ENCODE data around the gene LRRC59. TPM values are rescaled to one million over a fixed set of nuclear protein-coding genes. Genes with fewer than 3 reads are reported as not detected.

The LRRC59 gene
- total and polyA plus RNA-seq, 2 of the 4 experiments (the other 2 are of a cell fraction) = 139 to 233 TPM

DNA sequence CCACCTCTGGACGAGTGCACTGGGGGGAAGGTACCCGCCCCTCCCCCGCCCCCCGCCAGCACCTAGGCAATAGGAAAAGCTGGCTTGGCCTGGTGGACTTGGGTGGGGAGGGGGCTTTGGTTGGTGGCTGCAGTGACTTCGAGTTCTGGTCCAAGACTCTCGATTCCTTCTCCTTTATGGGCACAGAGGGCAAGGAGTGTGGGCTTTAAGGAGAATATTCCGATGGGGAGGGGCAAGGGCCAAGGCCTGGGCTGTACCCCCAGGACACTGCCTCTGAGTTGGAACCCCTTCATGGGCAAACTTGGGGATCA lies 29.1 kb upstream of the LRRC59 start:
- intact Hi-C loops (cut with micrococcal nuclease) (no loop called here), dilution Hi-C loops (cut with HindIII; ENCODE audit: low sequenced_read_pairs, unreplicated experiment) (no loop called here), in situ Hi-C loops (cut with MboI; ENCODE audit: low sequenced_read_pairs) (no loop called here)
- peak overlapping the region; percentile 69 for H3K14ac ChIP-seq (replicated peaks; ENCODE audit: low read depth, low read length)
- peak overlapping the region; percentile 68 for H3K9ac ChIP-seq (ENCODE audit: low read depth, low read length)
- H3K4me3 ChIP-seq (ENCODE audit: insufficient read depth, low read depth, low read length) = peak overlapping the region; percentile 79
- H3K4ac ChIP-seq (ENCODE audit: low read depth, low read length) = peak overlapping the region; percentile 63
- peaks cover 3% of the 10 kb centered on the region; the same call in 1 of the 2 replicates for H3K36me3 ChIP-seq (ENCODE audit: control insufficient read depth, insufficient read depth, low read length)
- no peak for DNase-seq
- H3K9me1 ChIP-seq (ENCODE audit: insufficient read depth, low read length) = peaks cover 17% of the 10 kb centered on the region
- H3K18ac ChIP-seq (ENCODE audit: low read depth, low read length) = peak overlapping the region; percentile 16; the same call in 1 of the 2 replicates
- H4K8ac ChIP-seq (ENCODE audit: low read depth in 2 of 2, low read length in 2 of 2) = peak overlapping the region in 1 of 2 experiments; percentile 61; a peak in 2 of 4 replicates
- 0 out of 2 replicates have a peak overlapping the region, but pooled peaks have one; percentile 2 for H4K91ac ChIP-seq (ENCODE audit: insufficient read depth, low read depth, low read length)
- no peak overlapping the region; the same call in 1 of the 2 replicates for H3K23ac ChIP-seq (ENCODE audit: low read depth, low read length)
- no peaks in the 10 kb centered on the region for H3K27me3 ChIP-seq (ENCODE audit: control insufficient read depth, insufficient read depth, low read length)
- H2AK9ac ChIP-seq (replicated peaks; ENCODE audit: low read depth, low read length, poor library complexity) = peak overlapping the region; percentile 43
- H2BK5ac ChIP-seq (ENCODE audit: low read depth, low read length, poor library complexity, severe bottlenecking) = peak overlapping the region; percentile 6
- no peak overlapping the region for H3K56ac ChIP-seq (ENCODE audit: extremely low read depth, insufficient read depth, low read length)
- H2AK5ac ChIP-seq (ENCODE audit: low read depth, low read length) = no peak overlapping the region; the same call in 1 of the 2 replicates
- no peak overlapping the region for H2BK20ac ChIP-seq (ENCODE audit: low read depth, low read length)
- peak overlapping the region; percentile 74 for H3K4me2 ChIP-seq (ENCODE audit: low read depth, low read length)
- H3K4me1 ChIP-seq (ENCODE audit: control insufficient read depth, insufficient read depth, low read length) = peaks cover 26% of the 10 kb centered on the region
- H2BK120ac ChIP-seq (ENCODE audit: low read depth, low read length) = no peak overlapping the region
- ATAC-seq (ENCODE audit: low read depth) = peak; percentile 1; the same call in 1 of the 2 replicates
- WGBS, 2 experiments (ENCODE audit: extremely low coverage in 2 of 2, insufficient read length in 1 of 2) = no CpG with 5 or more reads among the region's 7 CpGs
- H2BK15ac ChIP-seq (ENCODE audit: low read depth, low read length) = no peak overlapping the region
- peak overlapping the region; percentile 0; the same call in 1 of the 2 replicates for H4K5ac ChIP-seq (ENCODE audit: low read depth, low read length)
- H3K9me3 ChIP-seq (ENCODE audit: control insufficient read depth, insufficient read depth, low read length) = no peaks in the 10 kb centered on the region
- no TSS peak for BruUV-seq (replicated peaks)
- no peak for TF ChIP-seq RAD21 (IDR thresholded peaks at IDR 0.05; ENCODE audit: low read length)
- no peak for TF ChIP-seq CEBPB (IDR thresholded peaks at IDR 0.05; ENCODE audit: low read depth, low read length)
- no peak for TF ChIP-seq POLR2A (IDR thresholded peaks at IDR 0.05; ENCODE audit: low read depth, low read length)
- TF ChIP-seq MAZ (IDR thresholded peaks at IDR 0.05; ENCODE audit: borderline replicate concordance, low read depth, low read length) = no peak
- TF ChIP-seq SMC3 (IDR thresholded peaks at IDR 0.05; ENCODE audit: low read depth, low read length) = no peak
- no peak for TF ChIP-seq CHD1 (IDR thresholded peaks at IDR 0.05; ENCODE audit: low read depth, low read length)
- no peak for TF ChIP-seq RFX5 (IDR thresholded peaks at IDR 0.05; ENCODE audit: low read depth, low read length)
- TF ChIP-seq, protein P1, sequence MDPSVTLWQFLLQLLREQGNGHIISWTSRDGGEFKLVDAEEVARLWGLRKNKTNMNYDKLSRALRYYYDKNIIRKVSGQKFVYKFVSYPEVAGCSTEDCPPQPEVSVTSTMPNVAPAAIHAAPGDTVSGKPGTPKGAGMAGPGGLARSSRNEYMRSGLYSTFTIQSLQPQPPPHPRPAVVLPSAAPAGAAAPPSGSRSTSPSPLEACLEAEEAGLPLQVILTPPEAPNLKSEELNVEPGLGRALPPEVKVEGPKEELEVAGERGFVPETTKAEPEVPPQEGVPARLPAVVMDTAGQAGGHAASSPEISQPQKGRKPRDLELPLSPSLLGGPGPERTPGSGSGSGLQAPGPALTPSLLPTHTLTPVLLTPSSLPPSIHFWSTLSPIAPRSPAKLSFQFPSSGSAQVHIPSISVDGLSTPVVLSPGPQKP (IDR thresholded peaks at IDR 0.05; ENCODE audit: borderline replicate concordance, low read depth, low read length) = no peak
- TF ChIP-seq BHLHE40 (IDR thresholded peaks at IDR 0.05; ENCODE audit: low read depth, low read length) = no peak
- TF ChIP-seq NFE2L2 (IDR thresholded peaks at IDR 0.05; ENCODE audit: low read depth, low read length) = no peak
- TF ChIP-seq MXI1 (IDR thresholded peaks at IDR 0.05; ENCODE audit: borderline replicate concordance, low read depth, low read length) = no peak
- TF ChIP-seq, protein P2, sequence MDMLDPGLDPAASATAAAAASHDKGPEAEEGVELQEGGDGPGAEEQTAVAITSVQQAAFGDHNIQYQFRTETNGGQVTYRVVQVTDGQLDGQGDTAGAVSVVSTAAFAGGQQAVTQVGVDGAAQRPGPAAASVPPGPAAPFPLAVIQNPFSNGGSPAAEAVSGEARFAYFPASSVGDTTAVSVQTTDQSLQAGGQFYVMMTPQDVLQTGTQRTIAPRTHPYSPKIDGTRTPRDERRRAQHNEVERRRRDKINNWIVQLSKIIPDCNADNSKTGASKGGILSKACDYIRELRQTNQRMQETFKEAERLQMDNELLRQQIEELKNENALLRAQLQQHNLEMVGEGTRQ (IDR thresholded peaks at IDR 0.05; ENCODE audit: low read depth, low read length) = no peak
- no peak for TF ChIP-seq RCOR1 (IDR thresholded peaks at IDR 0.05; ENCODE audit: insufficient replicate concordance, low read length)
- TF ChIP-seq, protein P3, sequence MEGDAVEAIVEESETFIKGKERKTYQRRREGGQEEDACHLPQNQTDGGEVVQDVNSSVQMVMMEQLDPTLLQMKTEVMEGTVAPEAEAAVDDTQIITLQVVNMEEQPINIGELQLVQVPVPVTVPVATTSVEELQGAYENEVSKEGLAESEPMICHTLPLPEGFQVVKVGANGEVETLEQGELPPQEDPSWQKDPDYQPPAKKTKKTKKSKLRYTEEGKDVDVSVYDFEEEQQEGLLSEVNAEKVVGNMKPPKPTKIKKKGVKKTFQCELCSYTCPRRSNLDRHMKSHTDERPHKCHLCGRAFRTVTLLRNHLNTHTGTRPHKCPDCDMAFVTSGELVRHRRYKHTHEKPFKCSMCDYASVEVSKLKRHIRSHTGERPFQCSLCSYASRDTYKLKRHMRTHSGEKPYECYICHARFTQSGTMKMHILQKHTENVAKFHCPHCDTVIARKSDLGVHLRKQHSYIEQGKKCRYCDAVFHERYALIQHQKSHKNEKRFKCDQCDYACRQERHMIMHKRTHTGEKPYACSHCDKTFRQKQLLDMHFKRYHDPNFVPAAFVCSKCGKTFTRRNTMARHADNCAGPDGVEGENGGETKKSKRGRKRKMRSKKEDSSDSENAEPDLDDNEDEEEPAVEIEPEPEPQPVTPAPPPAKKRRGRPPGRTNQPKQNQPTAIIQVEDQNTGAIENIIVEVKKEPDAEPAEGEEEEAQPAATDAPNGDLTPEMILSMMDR (conservative IDR thresholded peaks at IDR 0.05; ENCODE audit: low read depth, low read length) = no peak
- TF ChIP-seq FOS (IDR thresholded peaks at IDR 0.05; ENCODE audit: low read depth, low read length) = no peak
- TF ChIP-seq MAFK (IDR thresholded peaks at IDR 0.05; ENCODE audit: low read depth, low read length) = no peak
- ChIA-PET CTCF (interaction anchor here (1.2 to 1.8 kb wide), 2 partner anchors 14 to 29 kb away, joined by 4 to 7 read pairs; partner anchors contain the start of gene LRRC59), POLR2A (ENCODE audit: unreplicated experiment) (interaction anchor here (1.8 kb wide), 1 partner anchor 11 kb away, joined by 7 read pairs; no protein-coding TSS in a partner anchor)
- H3K27ac ChIP-seq (ENCODE audit: insufficient read depth, low read length) = peak overlapping the region; percentile 38
- peaks cover 13 to 60% of the 10 kb centered on the region in 2 experiments; a peak in 3 of 4 replicates for H3K79me1 ChIP-seq (ENCODE audit: low read depth in 1 of 2, low read length in 2 of 2)
- H2AFZ ChIP-seq (replicated peaks; ENCODE audit: low read length, poor library complexity) = peak overlapping the region; percentile 93
- H4K20me1 ChIP-seq (ENCODE audit: insufficient read depth, low read length) = no peaks in the 10 kb centered on the region
